Activated naive CD8-positive, alpha-beta T cell treated with anti-CD3 and anti-CD28 coated beads, Interleukin-2, amount 10 ng/mL, durations not matched to agents 7 days and 5 days (primary cell): Measurements from ENCODE around the gene PITPNC1. TPM values are rescaled to one million over a fixed set of nuclear protein-coding genes. Genes with fewer than 3 reads are reported as not detected.

Experiments used
- ATAC-seq: fragments of 150-1000 bp; cut with Tn5 transposase; one replicate; pipeline ENCODE4 v1.10.0; 2021; ENCODE audit warnings: low read depth, moderate library complexity
- POLR2A ChIA-PET: fragments of 350-600 bp; sonication (Branson Sonifier 250); formaldehyde crosslinking; loops from one replicate; lab custom pipeline; 2021; ENCODE audit warnings: antibody characterized with exemption; lab: Charles Lee
- DNase-seq: peaks from one replicate; pipeline ENCODE4 v3.0.0; 2021
- H3K27ac Mint-ChIP-seq: one replicate; pipeline ENCODE4 v1.8.0; 2022; ENCODE audit warnings: mild to moderate bottlenecking, mixed read lengths
- H3K27me3 Mint-ChIP-seq: one replicate; pipeline ENCODE4 v1.8.0; 2022; ENCODE audit warnings: mild to moderate bottlenecking, moderate library complexity, mixed read lengths
- H3K36me3 Mint-ChIP-seq: one replicate; pipeline ENCODE4 v1.8.0; 2021; ENCODE audit warnings: mild to moderate bottlenecking, mixed read lengths
- H3K4me1 Mint-ChIP-seq: one replicate; pipeline ENCODE4 v1.8.0; 2021; ENCODE audit warnings: mixed read lengths
- H3K4me3 Mint-ChIP-seq: one replicate; pipeline ENCODE4 v1.8.0; 2022; ENCODE audit warnings: mild to moderate bottlenecking, moderate library complexity, mixed read lengths
- H3K9me3 Mint-ChIP-seq: one replicate; pipeline ENCODE4 v1.8.0; 2021; ENCODE audit warnings: mixed read lengths
- total RNA-seq, 2 experiments: library from RNA; stranded (reverse); gene quantifications; one replicate each; pipeline ENCODE4 v1.2.3, GENCODE V29; 2021

PITPNC1 gene
- total RNA-seq, 2 experiments from 2014 or later = 100 to 104 TPM

DNA sequence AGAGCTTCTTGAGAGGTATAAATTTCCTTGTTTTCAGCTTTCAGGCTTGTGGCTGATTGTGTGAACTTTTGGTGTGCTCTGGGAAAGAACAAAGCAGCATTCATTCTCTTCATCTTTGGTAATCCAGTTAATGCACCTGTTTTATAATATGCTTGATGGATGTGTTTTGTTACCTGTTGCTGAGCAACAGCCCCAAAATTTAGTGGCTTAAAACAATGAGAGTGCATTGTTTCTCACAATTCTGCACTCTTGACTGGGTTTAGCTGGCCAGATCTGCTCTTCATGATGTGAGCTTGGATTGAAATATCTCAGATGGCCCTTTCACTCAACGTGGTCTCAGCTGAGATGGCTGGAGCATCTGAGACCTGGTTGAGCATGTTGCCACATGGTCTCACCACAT lies 281.9 kb downstream of the PITPNC1 start:
- H3K4me3 Mint-ChIP-seq = no peak overlapping the region
- peaks cover 14% of the 10 kb centered on the region for H3K9me3 Mint-ChIP-seq
- DNase-seq (no peak), ATAC-seq (no peak)
- H3K27ac Mint-ChIP-seq = no peak overlapping the region
- H3K4me1 Mint-ChIP-seq = no peaks in the 10 kb centered on the region
- POLR2A ChIA-PET = no interaction called here
- H3K27me3 Mint-ChIP-seq = no peaks in the 10 kb centered on the region
- H3K36me3 Mint-ChIP-seq = peaks cover 44% of the 10 kb centered on the region

DNA sequence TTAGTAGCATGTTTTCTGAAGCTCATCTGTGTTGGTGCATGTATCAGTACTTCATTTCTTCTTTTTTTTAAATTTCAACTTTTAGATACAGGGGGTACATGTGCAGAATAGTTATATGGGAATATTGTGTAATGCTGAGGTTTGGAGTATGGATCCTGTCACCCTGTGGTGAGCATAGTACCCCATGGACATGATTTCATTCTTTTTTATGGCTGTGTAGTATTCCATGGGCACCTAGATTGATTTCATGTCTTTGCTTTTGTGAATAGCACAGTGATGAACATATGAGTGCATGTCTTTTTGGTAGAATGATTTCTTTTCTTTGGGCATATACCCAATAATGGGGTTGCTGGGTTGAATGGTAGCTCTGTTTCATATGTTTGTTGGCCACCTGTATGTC lies 285.6 kb downstream of the PITPNC1 start:
- Mint-ChIP-seq H3K9me3 (peaks cover 12% of the 10 kb centered on the region), H3K4me3 (no peak overlapping the region), H3K4me1 (no peaks in the 10 kb centered on the region), H3K27ac (no peak overlapping the region), H3K27me3 (no peaks in the 10 kb centered on the region), H3K36me3 (peaks cover 32% of the 10 kb centered on the region)
- POLR2A ChIA-PET = interaction anchor here (1.0 kb wide), 1 partner anchor 284 kb away, joined by 4 read pairs; no protein-coding TSS in a partner anchor
- ATAC-seq (no peak), DNase-seq (no peak)

- no peak overlapping the region for H3K27ac Mint-ChIP-seq
Measured at GRCh38 chr17:67663457-67663856, 286.4 kb downstream of the PITPNC1 start.

GRCh38 chr17:67666028-67666427 lies 288.9 kb downstream of the PITPNC1 start:
- POLR2A ChIA-PET = no interaction called here
- peaks cover 26% of the 10 kb centered on the region for H3K36me3 Mint-ChIP-seq
- no peak overlapping the region for H3K27ac Mint-ChIP-seq

More at GRCh38 chr17:67663457-67663856, 286.4 kb downstream of the PITPNC1 start:
- Mint-ChIP-seq H3K36me3 (peaks cover 33% of the 10 kb centered on the region), H3K4me1 (no peaks in the 10 kb centered on the region), H3K9me3 (peaks cover 10% of the 10 kb centered on the region), H3K27me3 (no peaks in the 10 kb centered on the region), H3K4me3 (no peak overlapping the region)
- ATAC-seq = no peak
- POLR2A ChIA-PET = interaction anchor here (1.0 kb wide), 1 partner anchor 285 kb away, joined by 4 read pairs; no protein-coding TSS in a partner anchor
- no peak for DNase-seq

GRCh38 chr17:67666710-67667109 lies 289.6 kb downstream of the PITPNC1 start:
- POLR2A ChIA-PET = no interaction called here
- H3K4me1 Mint-ChIP-seq = no peaks in the 10 kb centered on the region
- ATAC-seq = no peak

More at GRCh38 chr17:67666028-67666427, 288.9 kb downstream of the PITPNC1 start:
- Mint-ChIP-seq H3K9me3 (peaks cover 5% of the 10 kb centered on the region), H3K27me3 (no peaks in the 10 kb centered on the region), H3K4me1 (no peaks in the 10 kb centered on the region), H3K4me3 (no peak overlapping the region)
- DNase-seq (no peak), ATAC-seq (no peak)

DNA sequence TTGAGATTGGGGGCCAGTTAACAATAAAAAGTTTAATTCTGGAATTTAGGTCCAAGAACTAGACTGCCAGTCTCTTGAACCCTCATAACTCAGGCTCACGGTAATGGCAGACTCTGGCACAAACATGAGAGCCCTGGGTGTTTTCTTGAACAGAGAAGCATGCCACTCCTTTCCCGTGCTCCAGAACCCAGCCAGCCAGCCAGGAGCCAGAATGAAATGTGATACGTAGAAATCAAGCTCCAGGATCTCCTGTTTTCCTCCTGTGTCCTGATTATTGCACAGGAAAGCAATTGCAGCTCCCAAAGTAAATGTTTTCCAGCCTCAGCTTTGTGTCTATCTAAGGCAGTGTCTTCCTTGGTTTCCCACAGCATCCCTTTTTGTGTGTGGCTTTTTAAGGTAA lies 294.4 kb downstream of the PITPNC1 start:
- POLR2A ChIA-PET = no interaction called here
- ATAC-seq (no peak), DNase-seq (no peak)
- H3K27me3 Mint-ChIP-seq = no peaks in the 10 kb centered on the region
- peaks cover 13% of the 10 kb centered on the region for H3K36me3 Mint-ChIP-seq
- no peaks in the 10 kb centered on the region for H3K4me1 Mint-ChIP-seq
- H3K9me3 Mint-ChIP-seq = no peaks in the 10 kb centered on the region
- no peak overlapping the region for H3K27ac Mint-ChIP-seq
- no peak overlapping the region for H3K4me3 Mint-ChIP-seq

More at GRCh38 chr17:67666710-67667109, 289.6 kb downstream of the PITPNC1 start:
- H3K9me3 Mint-ChIP-seq = peaks cover 2% of the 10 kb centered on the region
- H3K36me3 Mint-ChIP-seq = peaks cover 19% of the 10 kb centered on the region
- H3K27me3 Mint-ChIP-seq = no peaks in the 10 kb centered on the region
- H3K27ac Mint-ChIP-seq = no peak overlapping the region
- no peak overlapping the region for H3K4me3 Mint-ChIP-seq
- DNase-seq = no peak

DNA sequence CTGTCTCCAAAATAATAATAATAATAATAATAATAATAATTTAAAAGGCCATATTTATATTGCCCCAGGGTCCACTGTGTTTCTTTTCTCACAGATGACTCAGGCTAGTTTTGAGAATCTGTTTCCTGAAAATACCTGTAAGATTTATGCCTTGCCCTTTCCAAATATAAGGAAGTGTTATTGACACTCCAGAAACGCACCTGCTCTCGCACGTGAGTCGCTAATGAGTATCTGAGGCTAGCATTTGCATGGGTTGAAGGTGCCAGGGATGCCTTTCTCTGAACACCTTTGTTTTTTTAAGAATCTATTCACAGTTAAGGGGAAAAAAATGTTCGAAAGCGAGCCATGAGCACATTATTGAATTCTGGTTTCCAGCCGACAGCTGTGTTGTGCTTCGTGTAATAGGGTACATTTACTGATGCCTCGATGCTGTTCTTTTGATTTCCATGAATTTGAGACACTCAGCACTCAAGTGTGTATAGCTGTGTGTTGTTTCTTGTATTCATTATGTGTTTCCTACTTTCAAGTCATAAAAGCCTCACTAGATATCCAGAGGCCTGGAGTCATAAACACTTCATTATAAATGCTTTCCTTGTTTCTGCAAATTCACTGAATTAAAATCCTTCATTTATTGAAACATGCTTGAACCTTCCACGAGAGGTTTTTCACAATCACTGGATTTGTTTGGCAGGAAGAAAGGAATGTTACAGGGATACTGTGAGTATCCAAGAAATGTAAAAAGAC lies 295.7 kb downstream of the PITPNC1 start:
- Mint-ChIP-seq H3K9me3 (no peaks in the 10 kb centered on the region), H3K27me3 (no peaks in the 10 kb centered on the region), H3K36me3 (peaks cover 15% of the 10 kb centered on the region), H3K4me3 (no peak overlapping the region), H3K27ac (no peak overlapping the region), H3K4me1 (no peaks in the 10 kb centered on the region)
- POLR2A ChIA-PET = no interaction called here
- ATAC-seq (no peak), DNase-seq (no peak)

GRCh38 chr17:67675481-67675880 lies 298.4 kb downstream of the PITPNC1 start:
- no peaks in the 10 kb centered on the region for H3K27me3 Mint-ChIP-seq
- H3K9me3 Mint-ChIP-seq = no peaks in the 10 kb centered on the region
- no peaks in the 10 kb centered on the region for H3K4me1 Mint-ChIP-seq
- POLR2A ChIA-PET = no interaction called here
- ATAC-seq = no peak
- no peak for DNase-seq
- peaks cover 10% of the 10 kb centered on the region for H3K36me3 Mint-ChIP-seq
- H3K4me3 Mint-ChIP-seq = no peak overlapping the region
- no peak overlapping the region for H3K27ac Mint-ChIP-seq

GRCh38 chr17:67676305-67676704 lies 299.2 kb downstream of the PITPNC1 start:
- DNase-seq (no peak), ATAC-seq (no peak)
- H3K4me1 Mint-ChIP-seq = no peaks in the 10 kb centered on the region
- peaks cover 11% of the 10 kb centered on the region for H3K36me3 Mint-ChIP-seq
- POLR2A ChIA-PET = interaction anchor here (0.6 kb wide), 1 partner anchor 340 kb away, joined by 3 read pairs; no protein-coding TSS in a partner anchor
- no peaks in the 10 kb centered on the region for H3K9me3 Mint-ChIP-seq
- H3K27me3 Mint-ChIP-seq = no peaks in the 10 kb centered on the region
- H3K4me3 Mint-ChIP-seq = no peak overlapping the region
- no peak overlapping the region for H3K27ac Mint-ChIP-seq

GRCh38 chr17:67678414-67678813 lies 301.3 kb downstream of the PITPNC1 start:
- no peak overlapping the region for H3K4me3 Mint-ChIP-seq
- H3K27ac Mint-ChIP-seq = no peak overlapping the region
- POLR2A ChIA-PET = no interaction called here
- ATAC-seq (no peak), DNase-seq (no peak)
- H3K9me3 Mint-ChIP-seq = no peaks in the 10 kb centered on the region
- no peaks in the 10 kb centered on the region for H3K4me1 Mint-ChIP-seq
- peaks cover 14% of the 10 kb centered on the region for H3K36me3 Mint-ChIP-seq
- H3K27me3 Mint-ChIP-seq = no peaks in the 10 kb centered on the region

DNA sequence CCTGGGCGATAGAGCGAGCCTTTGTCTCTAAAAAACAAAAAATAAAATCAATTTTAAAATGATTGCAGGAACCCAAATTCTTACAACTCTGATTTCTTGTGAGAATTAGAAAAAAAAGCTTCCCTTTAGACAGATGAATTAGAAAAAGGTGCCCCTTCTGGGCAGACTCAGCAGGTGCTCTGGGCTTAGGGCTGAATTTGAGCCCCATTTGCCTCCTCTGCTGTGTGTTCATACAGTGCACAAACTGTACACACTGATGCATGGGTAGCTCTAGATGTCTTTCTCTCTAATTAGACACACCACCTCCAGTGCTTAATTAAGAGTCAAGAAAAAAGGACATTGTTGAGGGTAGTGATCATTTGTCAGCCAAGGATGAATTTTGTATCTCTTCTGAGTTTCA lies 302.1 kb downstream of the PITPNC1 start:
- no peak overlapping the region for H3K4me3 Mint-ChIP-seq
- no peaks in the 10 kb centered on the region for H3K4me1 Mint-ChIP-seq
- H3K27me3 Mint-ChIP-seq = no peaks in the 10 kb centered on the region
- POLR2A ChIA-PET = no interaction called here
- H3K27ac Mint-ChIP-seq = no peak overlapping the region
- peaks cover 14% of the 10 kb centered on the region for H3K36me3 Mint-ChIP-seq
- no peaks in the 10 kb centered on the region for H3K9me3 Mint-ChIP-seq
- DNase-seq = no peak
- ATAC-seq = no peak

DNA sequence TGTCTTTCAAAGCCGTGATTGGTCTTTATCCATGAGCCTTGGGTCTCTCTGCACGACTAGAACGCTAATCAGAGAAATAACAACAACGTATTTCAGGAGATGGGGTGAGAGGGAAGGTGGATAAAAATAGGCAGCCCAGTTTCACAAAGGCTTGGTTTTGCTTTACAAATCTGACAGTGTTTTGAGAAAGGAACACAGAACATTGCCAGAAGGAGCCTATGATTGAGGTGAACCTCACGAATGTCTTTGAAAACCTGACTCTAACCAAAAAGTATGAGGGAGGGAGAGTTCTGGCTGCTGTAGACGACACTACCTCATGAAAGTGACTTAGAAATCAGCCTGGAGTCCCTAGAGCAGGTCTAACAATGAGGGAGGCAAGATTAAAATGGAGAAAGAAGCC lies 302.6 kb downstream of the PITPNC1 start:
- H3K27me3 Mint-ChIP-seq = no peaks in the 10 kb centered on the region
- H3K4me3 Mint-ChIP-seq = no peak overlapping the region
- no peaks in the 10 kb centered on the region for H3K4me1 Mint-ChIP-seq
- DNase-seq = no peak
- peaks cover 15% of the 10 kb centered on the region for H3K36me3 Mint-ChIP-seq
- ATAC-seq = no peak
- POLR2A ChIA-PET = no interaction called here
- H3K27ac Mint-ChIP-seq = no peak overlapping the region
- no peaks in the 10 kb centered on the region for H3K9me3 Mint-ChIP-seq

GRCh38 chr17:67680445-67681224 lies 303.6 kb downstream of the PITPNC1 start:
- no peaks in the 10 kb centered on the region for H3K4me1 Mint-ChIP-seq
- POLR2A ChIA-PET = no interaction called here
- DNase-seq (no peak), ATAC-seq (no peak)
- no peaks in the 10 kb centered on the region for H3K27me3 Mint-ChIP-seq
- H3K27ac Mint-ChIP-seq = no peak overlapping the region
- H3K4me3 Mint-ChIP-seq = no peak overlapping the region
- peaks cover 15% of the 10 kb centered on the region for H3K36me3 Mint-ChIP-seq
- no peaks in the 10 kb centered on the region for H3K9me3 Mint-ChIP-seq

DNA sequence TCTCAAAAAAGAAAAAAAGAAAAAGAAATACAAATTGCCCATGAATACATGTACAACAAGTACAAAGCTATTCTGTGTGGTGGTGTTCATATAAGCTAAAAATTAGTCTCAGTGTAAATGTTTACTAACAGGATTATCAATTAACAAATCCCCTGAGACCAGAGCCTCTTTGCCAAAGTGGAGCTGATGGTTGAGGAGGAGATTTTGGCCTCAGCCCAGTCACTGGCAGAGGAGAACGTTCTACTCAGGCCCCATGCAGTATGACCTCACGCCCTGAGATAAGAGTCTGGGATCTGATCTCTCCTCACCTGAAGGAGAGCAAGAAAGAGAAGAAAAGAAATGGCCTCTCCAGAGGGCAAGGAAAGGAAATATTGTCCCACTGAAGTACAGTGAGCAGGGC lies 305.1 kb downstream of the PITPNC1 start:
- Mint-ChIP-seq H3K4me1 (no peaks in the 10 kb centered on the region), H3K36me3 (peaks cover 18% of the 10 kb centered on the region), H3K27me3 (no peaks in the 10 kb centered on the region), H3K4me3 (no peak overlapping the region), H3K27ac (no peak overlapping the region), H3K9me3 (no peaks in the 10 kb centered on the region)
- POLR2A ChIA-PET = no interaction called here
- no peak for ATAC-seq
- no peak for DNase-seq
